ENCODE results near the gene TTC39C.
"Not testable (repeated sequence)": the region's sequence is repeated elsewhere in the genome, so short reads cannot be mapped to it uniquely, and the experiment has no call there.

The TTC39C gene

GRCh38 chr18:24015639-24016631 lies 1.4 kb downstream of the TTC39C start:
- H3K4me3 ChIP-seq (ENCODE audit: low read length) = peak overlapping the region; percentile 77
- no peak for TF ChIP-seq ZNF274 (IDR thresholded peaks at IDR 0.05; ENCODE audit: low read depth, low read length)

- H3K4me3 ChIP-seq (ENCODE audit: low read length) = peak overlapping the region; percentile 77
- no peak for TF ChIP-seq ZNF274 (IDR thresholded peaks at IDR 0.05; ENCODE audit: low read depth, low read length)
These were observed 2.1 kb downstream of the TTC39C start for GRCh38 chr18:24016643-24017042.

- no peak for TF ChIP-seq ZNF274 (IDR thresholded peaks at IDR 0.05; ENCODE audit: low read depth, low read length)
- peak overlapping the region; percentile 8; the same call in 1 of the 2 replicates for H3K4me3 ChIP-seq (ENCODE audit: low read length)
These were observed 3.8 kb downstream of the TTC39C start for GRCh38 chr18:24018299-24018886.

- peak overlapping the region; percentile 17; the same call in 1 of the 2 replicates for H3K4me3 ChIP-seq (ENCODE audit: low read length)
These were observed 5.2 kb downstream of the TTC39C start for GRCh38 chr18:24019641-24020331.

GRCh38 chr18:24021505-24021904 lies 7.0 kb downstream of the TTC39C start:
- H3K4me3 ChIP-seq (ENCODE audit: low read length) = no peak overlapping the region; the same call in 1 of the 2 replicates
- no peak for TF ChIP-seq ZNF274 (IDR thresholded peaks at IDR 0.05; ENCODE audit: low read depth, low read length)

More at GRCh38 chr18:24019641-24020331, 5.2 kb downstream of the TTC39C start:
- no peak for TF ChIP-seq ZNF274 (IDR thresholded peaks at IDR 0.05; ENCODE audit: low read depth, low read length)

- TF ChIP-seq ZNF274 (IDR thresholded peaks at IDR 0.05; ENCODE audit: low read depth, low read length) = no peak
- no peak overlapping the region for H3K4me3 ChIP-seq (ENCODE audit: low read length)
These were observed 7.6 kb downstream of the TTC39C start for GRCh38 chr18:24022161-24022560.

- no peak overlapping the region for H3K4me3 ChIP-seq (ENCODE audit: low read length)
- TF ChIP-seq ZNF274 (IDR thresholded peaks at IDR 0.05; ENCODE audit: low read depth, low read length) = no peak
These were observed 8.7 kb downstream of the TTC39C start for GRCh38 chr18:24023185-24023814.

- H3K4me3 ChIP-seq (ENCODE audit: low read length) = no peak overlapping the region
- no peak for TF ChIP-seq ZNF274 (IDR thresholded peaks at IDR 0.05; ENCODE audit: low read depth, low read length)
These were observed 9.9 kb downstream of the TTC39C start for GRCh38 chr18:24024425-24024824.

- no peak for TF ChIP-seq ZNF274 (IDR thresholded peaks at IDR 0.05; ENCODE audit: low read depth, low read length)
- no peak overlapping the region for H3K4me3 ChIP-seq (ENCODE audit: low read length)
These were observed 11.9 kb downstream of the TTC39C start for GRCh38 chr18:24026457-24026856.

- no peak for TF ChIP-seq ZNF274 (IDR thresholded peaks at IDR 0.05; ENCODE audit: low read depth, low read length)
- H3K4me3 ChIP-seq (ENCODE audit: low read length) = no peak overlapping the region
These were observed 12.7 kb downstream of the TTC39C start for GRCh38 chr18:24027156-24027827.

GRCh38 chr18:24028946-24029345 lies 14.4 kb downstream of the TTC39C start:
- not testable (repeated sequence) for H3K4me3 ChIP-seq (ENCODE audit: low read length)

GRCh38 chr18:24031318-24031717 lies 16.8 kb downstream of the TTC39C start:
- no peak for TF ChIP-seq ZNF274 (IDR thresholded peaks at IDR 0.05; ENCODE audit: low read depth, low read length)
- no peak overlapping the region for H3K4me3 ChIP-seq (ENCODE audit: low read length)

- no peak for TF ChIP-seq ZNF274 (IDR thresholded peaks at IDR 0.05; ENCODE audit: low read depth, low read length)
- no peak overlapping the region for H3K4me3 ChIP-seq (ENCODE audit: low read length)
These were observed 17.4 kb downstream of the TTC39C start for GRCh38 chr18:24031916-24032315.

Measured in GM08714 (cell line).